GM19351 (cell line): ENCODE measurements around the gene NCR2.

Experiments
- ATAC-seq: cut with Tn5 transposase; IDR thresholded peaks from one replicate; pipeline ENCODE4 v1.9.1; 2021; ENCODE audit warnings: mild to moderate bottlenecking, moderate library complexity; ENCODE audit not compliant: unreplicated experiment

The NCR2 gene

DNA sequence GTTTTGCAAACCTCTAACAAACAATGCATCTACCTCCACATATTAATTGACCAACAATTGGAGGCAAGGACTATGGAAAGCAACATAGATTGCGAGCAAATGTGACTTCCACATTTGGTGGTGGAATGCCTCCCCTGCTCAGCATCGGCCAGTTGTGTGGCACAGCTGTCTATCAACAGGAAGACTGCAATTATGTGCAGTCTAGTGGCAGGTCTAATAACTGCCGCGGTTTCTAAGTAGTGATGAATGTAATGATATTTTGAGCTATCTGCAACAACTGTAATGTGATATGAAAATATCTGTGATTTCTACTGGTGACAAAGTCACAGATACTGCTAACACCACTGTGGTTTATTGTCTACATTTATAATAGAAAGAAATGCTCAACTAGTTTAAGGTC lies 56.8 kb downstream of the NCR2 start:
- no peak for ATAC-seq

DNA sequence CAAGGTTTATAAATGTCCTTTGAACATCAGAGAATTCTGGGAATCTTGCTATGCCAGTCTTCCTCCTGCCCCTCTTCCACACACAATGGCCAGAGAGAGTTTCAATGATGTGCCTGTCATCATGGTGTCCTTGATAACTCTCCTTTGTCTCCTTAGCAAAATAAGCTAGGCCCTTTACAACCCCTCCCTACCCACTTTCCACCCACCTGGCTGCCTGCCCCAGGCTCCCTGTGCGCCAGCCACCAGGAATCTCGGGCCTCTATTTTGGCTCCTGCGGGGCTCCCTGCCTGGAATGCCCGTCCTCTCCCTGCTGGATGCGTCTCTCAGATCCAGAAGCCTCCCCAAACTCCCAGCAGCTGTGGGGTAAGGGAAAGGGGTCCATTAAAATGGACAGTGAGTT lies 60.9 kb downstream of the NCR2 start:
- ATAC-seq: no peak

DNA sequence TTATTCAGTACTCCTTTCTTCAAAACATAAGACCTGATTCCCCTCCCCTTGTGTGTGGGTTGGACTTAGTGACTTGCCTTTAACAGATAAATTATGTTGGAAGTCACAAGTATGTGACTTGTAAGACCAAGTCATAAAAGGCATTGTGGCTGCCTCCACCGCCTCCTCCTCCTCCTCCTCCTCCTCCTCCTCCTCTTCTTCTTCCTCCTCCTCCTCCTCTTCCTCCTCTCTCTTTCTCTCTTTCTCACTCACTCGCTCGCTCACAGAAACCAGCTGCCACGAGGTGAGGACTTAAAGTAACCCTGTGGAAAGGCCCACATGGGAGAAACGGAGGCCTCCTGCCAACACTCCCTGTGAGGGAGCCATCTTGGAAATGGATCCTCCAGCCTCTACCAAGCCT lies 64.0 kb downstream of the NCR2 start:
- no peak for ATAC-seq
